HepG2 (cell line): Measurements from ENCODE around the gene ARMC5. TPM values are rescaled to one million over a fixed set of nuclear protein-coding genes. Genes with fewer than 3 reads are reported as not detected.
A peak's percentile ranks its signal among the peaks of the same experiment; 100 is the strongest.

Source experiments
- ARNTL ChIP-seq: sonication (generic); formaldehyde crosslinking; IDR thresholded peaks from 2 replicates; pipeline ENCODE4 v1.4.0; 2020; ENCODE audit warnings: mild to moderate bottlenecking, missing genetic modification reagents
- ATF7-NPFF ChIP-seq: sonication (generic); formaldehyde crosslinking; IDR thresholded peaks from 2 replicates; pipeline ENCODE4 v1.8.1; 2023; ENCODE audit warnings: mild to moderate bottlenecking, low read depth, missing genetic modification reagents, moderate library complexity
- CHCHD3 ChIP-seq: sonication (generic); formaldehyde crosslinking; IDR thresholded peaks from 2 replicates; pipeline ENCODE4 v1.8.0; 2022; ENCODE audit warnings: mild to moderate bottlenecking, missing genetic modification reagents, moderate library complexity
- KAT7 ChIP-seq: IDR thresholded peaks from 2 replicates; pipeline ENCODE4 v1.6.1; 2018; ENCODE audit warnings: borderline replicate concordance, missing compliant biosample characterization
- NFATC3 ChIP-seq: sonication (generic); formaldehyde crosslinking; IDR thresholded peaks from 2 replicates; pipeline ENCODE4 v1.5.1; 2020; ENCODE audit warnings: mild to moderate bottlenecking, missing genetic modification reagents
- NFE2L1 ChIP-seq: sonication (generic); formaldehyde crosslinking; IDR thresholded peaks from 2 replicates; pipeline ENCODE4 v1.4.0; 2020; ENCODE audit warnings: missing genetic modification reagents, mild to moderate bottlenecking, borderline replicate concordance
- NFIC ChIP-seq: IDR thresholded peaks from 2 replicates; pipeline ENCODE4 v1.6.1; 2012; ENCODE audit warnings: mild to moderate bottlenecking, low read length, inconsistent platforms
- SIN3A ChIP-seq: IDR thresholded peaks from 2 replicates; pipeline ENCODE4 v1.6.1; 2011; ENCODE audit warnings: low read depth, mild to moderate bottlenecking, control low read depth, low read length, borderline replicate concordance
- SIN3B ChIP-seq: fragments of 150-350 bp; IDR thresholded peaks from 2 replicates; pipeline ENCODE4 v1.6.1; 2014; ENCODE audit warnings: low read length
- THAP11 ChIP-seq: IDR thresholded peaks from 2 replicates; pipeline ENCODE4 v1.6.1; 2016; ENCODE audit warnings: missing biosample characterization, missing genetic modification reagents
- U2AF2 ChIP-seq: fragments of 200-400 bp; formaldehyde crosslinking; IDR thresholded peaks from 2 replicates; pipeline ENCODE4 v1.6.1; 2017; ENCODE audit warnings: low read depth, mild to moderate bottlenecking, low read length
- ZFP90 ChIP-seq: sonication (generic); formaldehyde crosslinking; IDR thresholded peaks from 2 replicates; pipeline ENCODE4 v1.8.0; 2022; ENCODE audit warnings: missing genetic modification reagents, mild to moderate bottlenecking, inconsistent platforms, borderline replicate concordance
- ZNF354B ChIP-seq: sonication (generic); formaldehyde crosslinking; IDR thresholded peaks from 2 replicates; pipeline ENCODE4 v1.8.0; 2022; ENCODE audit warnings: mild to moderate bottlenecking, missing genetic modification reagents
- ZNF841 ChIP-seq: sonication (generic); formaldehyde crosslinking; IDR thresholded peaks from 2 replicates; pipeline ENCODE4 v1.8.1; 2023; ENCODE audit warnings: missing genetic modification reagents, borderline replicate concordance
- polyA plus RNA-seq, 8 experiments: library from polyadenylated mRNA; depleted of rRNA in 3 of 8; stranded (reverse) in 7 of 8; unstranded in 1 of 8; fragments of >200 nt; fragmentation: Illumina TruSeq in 4 of 8; extraction: Trizol in 4 of 8; gene quantifications; 2 replicates each; pipeline versions ENCODE4 v1.2.1 to v1.2.3, GENCODE V29; 2011 to 2016; ENCODE audit warnings: low read depth in 4 of 8, missing spikeins in 1 of 8, mixed read lengths in 1 of 8; ENCODE audit not compliant: insufficient read depth in 1 of 8
- total RNA-seq, 5 experiments: library from RNA; depleted of rRNA; stranded (reverse); fragments of >200 nt; fragmentation: Illumina TruSeq; extraction: Trizol; gene quantifications; 2 replicates each; pipeline ENCODE4 v1.2.3, GENCODE V29; 2016; ENCODE audit warnings: low read depth in 1 of 5
- TF ChIP-seq, protein P1 (sequence below): sonication (generic); formaldehyde crosslinking; IDR thresholded peaks from 2 replicates; pipeline ENCODE4 v1.4.0; 2020; ENCODE audit warnings: missing genetic modification reagents
- TF ChIP-seq, protein P2 (sequence below): sonication (generic); formaldehyde crosslinking; IDR thresholded peaks from 2 replicates; pipeline ENCODE4 v1.8.1; 2023; ENCODE audit warnings: missing genetic modification reagents, inconsistent platforms, borderline replicate concordance
- TF ChIP-seq, protein P3 (sequence below): sonication (generic); formaldehyde crosslinking; IDR thresholded peaks from 2 replicates; pipeline ENCODE4 v1.5.0; 2020; ENCODE audit warnings: missing genetic modification reagents
- TF ChIP-seq, protein P4 (sequence below): IDR thresholded peaks from 2 replicates; pipeline ENCODE4 v1.6.1; 2016; ENCODE audit warnings: missing biosample characterization, missing genetic modification reagents, low read depth
- TF ChIP-seq, protein P5 (sequence below): sonication (generic); formaldehyde crosslinking; IDR thresholded peaks from 2 replicates; pipeline ENCODE4 v1.4.0; 2020; ENCODE audit warnings: low read depth, missing genetic modification reagents

The ARMC5 gene
- total and polyA plus RNA-seq, 2 of the 13 experiments (the other 11 are each of a cell fraction or from before 2014, with no cell fraction given) = 10.8 to 22.3 TPM

DNA sequence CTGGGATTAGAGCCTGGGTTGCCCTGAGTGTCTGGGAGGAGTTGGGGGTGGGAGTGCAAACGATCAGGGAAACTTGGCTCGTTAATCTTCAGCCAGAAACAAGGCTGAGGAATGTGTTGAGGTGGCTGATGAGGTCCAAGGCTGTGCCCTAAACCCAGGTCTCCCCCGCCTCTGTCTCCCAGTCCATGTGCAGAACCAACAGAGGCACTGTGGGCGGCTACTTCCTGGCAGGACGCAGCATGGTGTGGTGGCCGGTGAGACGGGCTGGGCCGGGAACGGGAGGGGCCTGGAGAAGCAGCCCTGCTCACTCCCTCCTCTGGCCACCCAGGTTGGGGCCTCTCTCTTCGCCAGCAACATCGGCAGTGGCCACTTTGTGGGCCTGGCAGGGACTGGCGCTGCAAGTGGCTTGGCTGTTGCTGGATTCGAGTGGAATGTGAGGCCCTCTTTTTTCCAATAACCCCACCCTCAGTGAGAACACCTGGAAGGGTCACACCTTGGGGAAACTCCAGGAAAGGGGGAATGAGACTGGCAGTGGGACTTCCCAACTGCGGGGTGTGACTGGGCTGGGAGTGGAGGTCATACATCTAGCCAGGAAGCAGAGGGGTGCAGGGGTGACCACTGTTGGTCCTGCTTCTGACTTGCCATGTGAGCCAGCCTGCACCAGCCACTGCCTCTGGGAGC is 25.3 kb downstream of the ARMC5 start (continued):
- TF ChIP-seq, protein P1, sequence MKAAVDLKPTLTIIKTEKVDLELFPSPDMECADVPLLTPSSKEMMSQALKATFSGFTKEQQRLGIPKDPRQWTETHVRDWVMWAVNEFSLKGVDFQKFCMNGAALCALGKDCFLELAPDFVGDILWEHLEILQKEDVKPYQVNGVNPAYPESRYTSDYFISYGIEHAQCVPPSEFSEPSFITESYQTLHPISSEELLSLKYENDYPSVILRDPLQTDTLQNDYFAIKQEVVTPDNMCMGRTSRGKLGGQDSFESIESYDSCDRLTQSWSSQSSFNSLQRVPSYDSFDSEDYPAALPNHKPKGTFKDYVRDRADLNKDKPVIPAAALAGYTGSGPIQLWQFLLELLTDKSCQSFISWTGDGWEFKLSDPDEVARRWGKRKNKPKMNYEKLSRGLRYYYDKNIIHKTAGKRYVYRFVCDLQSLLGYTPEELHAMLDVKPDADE (CRISPR knock-in tag) = 0 out of 2 replicates have a peak, but pooled peaks have one; percentile 33
- TF ChIP-seq SIN3B (no peak), NFE2L1 (no peak), ZNF354B (CRISPR knock-in tag) (no peak), ZNF841 (CRISPR knock-in tag) (no peak), SIN3A (peak; percentile 52; the same call in 1 of the 2 replicates), THAP11 (CRISPR knock-in tag) (no peak), U2AF2 (no peak), NFIC (no peak), NFATC3 (CRISPR knock-in tag) (no peak), KAT7 (CRISPR knock-in tag) (no peak), ZFP90 (CRISPR knock-in tag) (no peak), ARNTL (no peak), CHCHD3 (CRISPR knock-in tag) (no peak), ATF7-NPFF (CRISPR knock-in tag) (no peak)
- TF ChIP-seq, protein P2, sequence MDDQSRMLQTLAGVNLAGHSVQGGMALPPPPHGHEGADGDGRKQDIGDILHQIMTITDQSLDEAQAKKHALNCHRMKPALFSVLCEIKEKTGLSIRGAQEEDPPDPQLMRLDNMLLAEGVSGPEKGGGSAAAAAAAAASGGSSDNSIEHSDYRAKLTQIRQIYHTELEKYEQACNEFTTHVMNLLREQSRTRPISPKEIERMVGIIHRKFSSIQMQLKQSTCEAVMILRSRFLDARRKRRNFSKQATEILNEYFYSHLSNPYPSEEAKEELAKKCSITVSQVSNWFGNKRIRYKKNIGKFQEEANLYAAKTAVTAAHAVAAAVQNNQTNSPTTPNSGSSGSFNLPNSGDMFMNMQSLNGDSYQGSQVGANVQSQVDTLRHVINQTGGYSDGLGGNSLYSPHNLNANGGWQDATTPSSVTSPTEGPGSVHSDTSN = no peak
- TF ChIP-seq, protein P3, sequence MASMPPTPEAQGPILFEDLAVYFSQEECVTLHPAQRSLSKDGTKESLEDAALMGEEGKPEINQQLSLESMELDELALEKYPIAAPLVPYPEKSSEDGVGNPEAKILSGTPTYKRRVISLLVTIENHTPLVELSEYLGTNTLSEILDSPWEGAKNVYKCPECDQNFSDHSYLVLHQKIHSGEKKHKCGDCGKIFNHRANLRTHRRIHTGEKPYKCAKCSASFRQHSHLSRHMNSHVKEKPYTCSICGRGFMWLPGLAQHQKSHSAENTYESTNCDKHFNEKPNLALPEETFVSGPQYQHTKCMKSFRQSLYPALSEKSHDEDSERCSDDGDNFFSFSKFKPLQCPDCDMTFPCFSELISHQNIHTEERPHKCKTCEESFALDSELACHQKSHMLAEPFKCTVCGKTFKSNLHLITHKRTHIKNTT (CRISPR knock-in tag) = no peak
- TF ChIP-seq, protein P4, sequence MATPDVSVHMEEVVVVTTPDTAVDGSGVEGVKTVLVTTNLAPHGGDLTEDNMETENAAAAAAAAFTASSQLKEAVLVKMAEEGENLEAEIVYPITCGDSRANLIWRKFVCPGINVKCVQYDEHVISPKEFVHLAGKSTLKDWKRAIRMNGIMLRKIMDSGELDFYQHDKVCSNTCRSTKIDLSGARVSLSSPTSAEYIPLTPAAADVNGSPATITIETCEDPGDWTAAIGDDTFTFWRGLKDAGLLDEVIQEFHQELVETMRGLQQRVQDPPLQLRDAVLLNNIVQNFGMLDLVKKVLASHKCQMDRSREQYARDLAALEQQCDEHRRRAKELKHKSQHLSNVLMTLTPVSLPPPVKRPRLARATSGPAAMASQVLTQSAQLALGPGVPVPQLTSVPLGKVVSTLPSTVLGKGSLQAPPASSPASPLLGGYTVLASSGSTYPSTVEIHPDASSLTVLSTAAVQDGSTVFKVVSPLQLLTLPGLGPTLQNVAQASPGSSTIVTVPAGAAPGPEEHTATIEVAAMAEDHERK (CRISPR knock-in tag) = no peak
- TF ChIP-seq, protein P5, sequence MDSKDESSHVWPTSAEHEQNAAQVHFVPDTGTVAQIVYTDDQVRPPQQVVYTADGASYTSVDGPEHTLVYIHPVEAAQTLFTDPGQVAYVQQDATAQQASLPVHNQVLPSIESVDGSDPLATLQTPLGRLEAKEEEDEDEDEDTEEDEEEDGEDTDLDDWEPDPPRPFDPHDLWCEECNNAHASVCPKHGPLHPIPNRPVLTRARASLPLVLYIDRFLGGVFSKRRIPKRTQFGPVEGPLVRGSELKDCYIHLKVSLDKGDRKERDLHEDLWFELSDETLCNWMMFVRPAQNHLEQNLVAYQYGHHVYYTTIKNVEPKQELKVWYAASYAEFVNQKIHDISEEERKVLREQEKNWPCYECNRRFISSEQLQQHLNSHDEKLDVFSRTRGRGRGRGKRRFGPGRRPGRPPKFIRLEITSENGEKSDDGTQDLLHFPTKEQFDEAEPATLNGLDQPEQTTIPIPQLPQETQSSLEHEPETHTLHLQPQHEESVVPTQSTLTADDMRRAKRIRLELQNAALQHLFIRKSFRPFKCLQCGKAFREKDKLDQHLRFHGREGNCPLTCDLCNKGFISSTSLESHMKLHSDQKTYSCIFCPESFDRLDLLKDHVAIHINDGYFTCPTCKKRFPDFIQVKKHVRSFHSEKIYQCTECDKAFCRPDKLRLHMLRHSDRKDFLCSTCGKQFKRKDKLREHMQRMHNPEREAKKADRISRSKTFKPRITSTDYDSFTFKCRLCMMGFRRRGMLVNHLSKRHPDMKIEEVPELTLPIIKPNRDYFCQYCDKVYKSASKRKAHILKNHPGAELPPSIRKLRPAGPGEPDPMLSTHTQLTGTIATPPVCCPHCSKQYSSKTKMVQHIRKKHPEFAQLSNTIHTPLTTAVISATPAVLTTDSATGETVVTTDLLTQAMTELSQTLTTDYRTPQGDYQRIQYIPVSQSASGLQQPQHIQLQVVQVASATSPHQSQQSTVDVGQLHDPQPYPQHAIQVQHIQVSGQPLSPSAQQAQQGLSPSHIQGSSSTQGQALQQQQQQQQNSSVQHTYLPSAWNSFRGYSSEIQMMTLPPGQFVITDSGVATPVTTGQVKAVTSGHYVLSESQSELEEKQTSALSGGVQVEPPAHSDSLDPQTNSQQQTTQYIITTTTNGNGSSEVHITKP (CRISPR knock-in tag) = peak; percentile 76; the same call in 1 of the 2 replicates
